NCI-H524 treated with DMSO at 0.1 percent for 48 hours (cell line): ENCODE data around the gene KRTAP10-1.
"Not testable (repeated sequence)": the region's sequence is repeated elsewhere in the genome, so short reads cannot be mapped to it uniquely, and the experiment has no call there.

ENCODE experiments used
- DNase-seq: peaks from one replicate; lab custom pipeline; 2025; lab: John Stamatoyannopoulos, UW

The KRTAP10-1 gene

DNA sequence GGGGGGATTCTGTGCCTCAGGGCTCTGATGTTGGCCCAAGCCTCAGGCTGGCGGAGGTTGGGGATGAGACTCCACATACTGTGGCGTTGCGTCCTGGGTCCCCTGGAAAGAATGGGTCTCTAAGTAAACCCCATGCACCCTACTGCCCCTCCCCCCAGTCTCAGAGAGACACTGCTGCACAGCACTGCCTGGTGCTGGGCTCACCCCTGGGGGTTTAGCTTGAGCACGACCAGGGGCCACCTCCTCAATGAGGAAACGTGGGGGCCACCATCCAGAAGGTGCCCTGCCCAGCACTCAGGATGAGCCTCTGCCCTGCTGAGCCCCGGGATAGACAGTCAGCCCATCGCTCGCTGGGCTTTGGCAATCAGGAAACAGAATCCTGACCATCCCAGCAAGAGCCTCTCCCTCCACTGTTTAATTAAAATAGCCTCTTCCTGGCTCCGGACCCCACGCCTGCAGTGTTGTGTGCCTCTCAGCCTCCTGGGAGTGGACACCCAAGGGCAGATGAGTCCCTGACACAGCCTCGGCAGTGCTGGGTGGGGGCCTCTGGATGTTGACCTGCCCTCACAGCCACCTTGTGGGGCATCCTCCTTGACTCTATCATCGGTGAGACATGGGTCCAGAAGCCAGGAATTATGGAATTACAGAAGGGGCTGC, 30.0 kb upstream of the KRTAP10-1 start:
- no peak for DNase-seq

DNA sequence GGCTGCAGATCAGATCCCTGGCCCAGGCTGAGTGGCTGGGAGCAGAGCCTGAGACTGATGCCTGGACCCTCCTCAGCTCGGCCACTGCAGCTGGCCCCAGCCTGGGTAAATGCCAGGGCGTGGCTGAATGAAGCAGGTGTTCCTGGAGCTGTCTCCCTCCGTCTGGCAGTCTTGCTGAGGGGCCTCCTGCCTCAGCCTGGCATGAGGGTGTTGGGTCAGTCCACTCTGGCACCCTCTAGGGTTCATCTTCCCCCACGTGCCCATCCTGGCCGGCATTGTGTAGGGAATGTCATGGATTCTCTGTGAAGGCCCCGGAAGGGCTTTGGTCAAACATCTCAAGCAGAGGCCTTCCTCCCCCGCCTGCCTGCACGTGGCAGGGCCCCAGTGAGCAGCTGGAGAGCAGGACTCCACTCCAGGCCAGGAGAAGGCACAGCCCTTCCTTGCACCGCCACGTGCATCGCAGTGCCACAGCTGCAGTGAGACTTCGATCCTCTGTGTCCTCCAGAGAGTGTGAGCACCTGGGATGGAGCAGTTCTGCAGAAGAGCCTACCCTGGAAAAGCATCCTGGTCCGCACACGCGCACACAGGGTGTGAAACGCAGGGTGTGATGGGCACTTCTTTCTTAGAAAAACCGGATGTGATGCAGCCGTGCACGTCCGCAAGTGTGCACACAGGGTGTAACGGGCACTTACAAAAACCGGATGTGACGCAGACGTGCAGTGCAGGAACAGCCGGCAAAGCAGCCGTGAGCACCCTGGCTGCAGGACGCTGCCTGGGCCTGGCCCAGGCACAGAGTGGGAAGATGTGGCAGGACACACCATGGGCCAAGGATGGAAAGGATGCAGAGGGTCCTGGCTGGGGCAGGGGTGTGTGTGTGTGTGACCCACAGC, 28.9 kb upstream of the KRTAP10-1 start:
- peak; percentile 29 for DNase-seq

DNA sequence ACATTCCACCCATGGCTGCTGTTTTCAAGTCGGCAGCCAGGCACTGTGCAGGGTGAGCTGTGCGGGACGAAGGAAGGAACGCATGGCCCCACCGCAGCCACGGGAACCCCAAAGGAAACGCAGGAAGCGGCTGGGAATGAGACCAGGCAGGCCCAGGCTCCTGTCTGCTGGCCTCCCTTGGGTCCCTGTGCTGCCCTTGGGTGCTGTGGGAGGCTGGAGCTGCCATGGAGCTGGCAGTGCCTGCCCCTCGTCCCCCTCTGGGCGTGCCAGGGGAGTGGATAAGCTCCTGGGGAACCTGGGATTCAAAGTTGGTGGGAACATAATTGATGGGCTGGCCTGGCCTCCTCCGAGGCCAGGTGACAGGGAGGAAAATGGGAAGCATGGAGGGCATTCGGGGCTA, 28.3 kb upstream of the KRTAP10-1 start:
- no peak for DNase-seq

DNA sequence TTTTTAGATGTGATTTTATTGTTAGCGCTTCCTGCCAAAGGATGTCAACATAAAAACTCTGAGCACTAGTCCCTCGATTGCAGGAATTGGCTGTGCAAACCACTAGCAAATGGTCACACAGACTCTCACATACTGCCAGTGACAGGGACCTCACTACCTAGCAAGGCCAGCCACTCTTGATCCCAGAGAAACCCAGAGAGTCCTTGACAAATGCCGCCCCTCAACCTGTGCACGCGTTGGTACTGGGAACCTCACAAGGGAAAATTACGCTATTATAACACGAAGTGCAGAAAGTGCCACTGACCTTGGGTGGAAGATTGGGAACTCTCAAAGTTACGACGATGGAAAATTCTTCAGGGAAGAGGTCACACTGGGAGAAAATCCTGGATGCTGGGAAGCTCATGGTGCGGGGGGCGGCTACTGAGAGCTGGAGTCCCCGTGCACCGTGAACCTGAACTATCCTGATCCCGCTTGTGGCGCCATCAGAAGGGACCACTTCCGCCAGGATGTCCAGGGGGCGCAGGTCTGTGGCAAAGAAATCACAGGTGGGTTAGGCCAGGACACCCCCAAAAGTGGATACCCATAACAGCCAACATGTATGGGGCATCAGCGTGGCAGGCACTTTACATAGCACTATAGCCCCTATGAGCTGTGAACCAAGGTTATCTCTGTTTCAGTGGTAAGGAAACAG, 27.6 kb upstream of the KRTAP10-1 start:
- no peak for DNase-seq

DNA sequence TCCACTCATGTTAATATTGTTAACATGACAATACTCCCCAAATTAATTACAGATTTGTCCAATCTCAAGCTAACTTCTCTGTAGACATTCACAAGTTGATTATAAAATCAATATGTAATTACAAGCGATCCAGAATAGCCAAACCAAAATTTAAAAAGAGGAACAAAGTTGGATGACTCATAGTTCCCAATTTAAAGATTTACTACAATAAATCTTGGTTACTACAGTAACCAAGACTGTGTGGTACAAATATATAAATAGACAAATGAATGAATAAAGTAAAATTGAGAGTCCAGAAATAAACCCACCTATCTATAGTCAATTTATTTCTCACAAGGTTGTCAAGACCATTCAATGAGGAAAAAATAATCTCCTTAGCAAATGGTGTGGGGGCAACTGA, 26.4 kb upstream of the KRTAP10-1 start:
- no peak for DNase-seq

DNA sequence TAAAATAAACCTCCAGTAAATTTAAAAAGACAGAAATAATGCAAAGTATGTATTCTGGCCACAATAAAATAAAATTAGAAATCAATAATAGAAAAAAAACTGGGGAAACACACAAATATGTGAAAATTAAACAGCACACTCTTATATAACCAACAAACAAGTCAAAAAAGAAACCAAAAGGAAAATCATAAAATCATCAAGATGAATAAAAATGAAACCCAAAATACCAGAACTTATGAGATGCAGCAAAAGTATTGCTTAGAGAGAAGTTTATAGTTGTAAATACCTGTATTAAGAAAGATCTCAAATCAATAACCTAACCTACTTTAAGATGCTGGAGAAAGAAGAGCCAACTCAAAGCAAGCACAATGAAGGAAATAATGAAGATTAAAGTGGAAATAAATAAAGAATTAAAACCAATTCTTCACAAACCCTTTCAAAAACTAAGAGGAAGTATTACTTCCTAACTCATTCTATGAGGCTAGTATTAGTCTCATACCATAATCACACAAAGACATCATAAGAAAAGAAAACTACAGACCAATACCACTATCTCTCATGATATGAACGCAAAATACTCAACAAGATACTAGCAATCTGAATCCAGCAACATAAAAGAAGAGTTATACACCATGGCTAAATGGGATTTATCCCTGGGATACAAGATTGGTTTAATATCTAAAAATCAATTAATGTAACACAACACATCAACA, 25.0 kb upstream of the KRTAP10-1 start:
- DNase-seq: no peak

DNA sequence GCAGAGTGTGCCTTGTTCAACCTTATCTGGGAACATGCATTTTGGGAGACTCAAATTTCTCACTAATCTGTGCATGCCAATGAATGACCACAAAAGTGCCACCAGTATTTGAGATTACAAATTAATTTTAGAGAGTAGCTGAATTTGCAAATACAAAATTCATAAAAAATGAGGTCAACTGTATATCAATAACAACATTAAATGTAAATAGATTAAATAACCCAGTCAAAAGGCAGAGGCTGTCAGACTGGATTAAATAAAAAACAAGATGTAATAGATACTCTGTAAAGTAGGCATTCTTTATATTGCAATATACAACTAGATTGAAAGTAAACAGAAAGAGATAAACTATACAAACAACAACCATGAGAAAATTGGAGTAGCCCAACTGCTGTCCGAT, 24.1 kb upstream of the KRTAP10-1 start:
- no peak for DNase-seq

DNA sequence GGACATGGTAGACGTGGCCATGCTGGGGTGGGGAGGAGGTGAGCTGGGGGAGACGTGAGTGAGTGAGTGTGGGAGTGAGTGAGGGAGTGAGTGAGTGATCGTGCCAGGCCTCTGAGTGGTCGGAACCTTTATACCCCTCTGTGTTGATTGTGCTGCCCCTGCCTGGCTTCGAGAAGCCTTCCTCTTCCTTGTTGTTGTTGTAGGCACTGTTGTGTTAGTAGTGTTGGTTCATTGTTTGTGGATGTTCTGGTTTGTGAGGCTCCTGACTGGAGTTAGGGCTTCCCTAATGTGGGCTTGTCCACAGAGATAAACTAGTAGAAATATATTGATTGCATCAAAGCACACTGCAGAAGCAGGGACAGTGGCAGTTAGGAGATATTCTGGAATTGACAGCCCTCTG, 18.7 kb upstream of the KRTAP10-1 start, which contains the start of gene KRTAP10-3:
Gene KRTAP10-3, minus strand, starts transcription at position 101 of the 400 bp plus-strand sequence. Its CDS starts 80 bp downstream, at position 21.
- DNase-seq: no peak

DNA sequence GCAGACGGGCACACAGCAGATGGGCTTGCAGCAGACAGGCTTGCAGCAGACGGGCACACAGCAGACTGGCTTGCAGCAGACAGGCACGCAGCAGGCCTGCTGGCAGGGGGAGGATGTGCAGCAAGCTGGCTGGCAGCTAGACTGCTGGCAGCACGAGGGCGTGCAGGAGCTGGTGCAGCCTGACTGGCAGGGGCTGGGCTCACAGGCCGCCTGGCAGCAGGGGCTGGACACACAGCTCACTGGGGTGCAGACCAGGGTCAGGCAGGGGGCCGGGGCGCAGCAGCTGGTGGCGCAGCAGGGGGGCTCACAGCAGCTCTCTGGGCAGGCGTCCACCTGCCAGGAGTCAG, 18.3 kb upstream of the KRTAP10-1 start:
- not testable (repeated sequence) for DNase-seq

DNA sequence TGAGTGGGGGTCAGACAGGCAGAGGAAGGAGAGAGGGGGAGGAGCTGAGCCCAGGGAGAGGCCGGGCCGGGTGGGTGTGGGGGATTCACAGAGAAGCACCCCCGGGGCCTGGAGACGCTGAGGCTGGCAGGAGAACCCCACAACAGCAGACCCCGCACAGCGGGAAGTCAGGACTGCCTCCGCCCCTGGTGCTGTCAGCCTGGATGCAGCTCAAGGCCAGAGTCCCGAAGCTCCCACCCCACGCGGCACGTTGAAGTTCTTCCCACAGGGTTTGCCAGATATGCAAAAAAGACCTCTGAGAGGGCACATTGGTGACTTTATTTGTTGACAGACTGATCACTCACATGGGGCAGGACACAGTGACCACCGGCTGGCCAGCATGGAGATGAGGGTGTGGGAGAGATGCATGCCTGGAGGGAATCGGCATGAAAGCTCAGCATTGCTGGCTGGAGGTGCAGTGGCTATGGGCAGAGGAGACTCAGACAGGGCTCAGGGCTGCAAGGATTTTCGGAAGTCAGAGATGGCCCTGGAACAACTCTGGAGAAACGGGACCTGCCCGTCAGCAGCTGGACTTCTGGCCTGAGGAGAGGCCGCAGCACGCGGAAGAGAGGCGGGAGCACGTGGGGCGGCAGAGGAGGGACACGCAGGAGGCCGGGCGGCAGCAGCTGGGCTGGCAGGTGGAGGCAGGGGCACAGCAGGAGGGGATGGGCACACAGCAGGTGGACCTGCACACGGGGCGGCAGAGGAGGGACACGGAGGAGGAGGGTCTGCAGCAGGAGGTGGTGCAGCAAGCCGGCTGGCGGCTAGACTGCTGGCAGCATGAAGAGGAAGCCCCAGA, 17.7 kb upstream of the KRTAP10-1 start:
- no peak for DNase-seq

DNA sequence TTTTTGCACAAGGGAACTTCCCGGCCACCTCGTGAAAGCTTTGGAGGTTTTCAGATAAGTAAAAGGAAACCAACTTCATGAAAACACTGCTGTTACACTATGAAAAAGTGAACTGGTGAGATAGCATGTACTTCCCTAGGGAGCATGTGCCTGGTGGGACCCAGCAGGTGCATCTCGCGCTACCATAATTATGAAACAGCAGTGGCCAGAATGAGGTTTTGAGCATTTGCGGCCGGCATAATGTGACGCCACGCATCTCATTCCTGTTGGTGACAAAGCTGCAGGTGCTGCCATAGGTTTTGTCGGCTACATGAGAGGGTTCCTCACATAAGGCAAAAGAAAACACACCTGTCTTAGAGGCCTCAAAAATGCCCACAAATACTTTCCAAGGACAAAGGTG, 16.9 kb upstream of the KRTAP10-1 start:
- DNase-seq: no peak

DNA sequence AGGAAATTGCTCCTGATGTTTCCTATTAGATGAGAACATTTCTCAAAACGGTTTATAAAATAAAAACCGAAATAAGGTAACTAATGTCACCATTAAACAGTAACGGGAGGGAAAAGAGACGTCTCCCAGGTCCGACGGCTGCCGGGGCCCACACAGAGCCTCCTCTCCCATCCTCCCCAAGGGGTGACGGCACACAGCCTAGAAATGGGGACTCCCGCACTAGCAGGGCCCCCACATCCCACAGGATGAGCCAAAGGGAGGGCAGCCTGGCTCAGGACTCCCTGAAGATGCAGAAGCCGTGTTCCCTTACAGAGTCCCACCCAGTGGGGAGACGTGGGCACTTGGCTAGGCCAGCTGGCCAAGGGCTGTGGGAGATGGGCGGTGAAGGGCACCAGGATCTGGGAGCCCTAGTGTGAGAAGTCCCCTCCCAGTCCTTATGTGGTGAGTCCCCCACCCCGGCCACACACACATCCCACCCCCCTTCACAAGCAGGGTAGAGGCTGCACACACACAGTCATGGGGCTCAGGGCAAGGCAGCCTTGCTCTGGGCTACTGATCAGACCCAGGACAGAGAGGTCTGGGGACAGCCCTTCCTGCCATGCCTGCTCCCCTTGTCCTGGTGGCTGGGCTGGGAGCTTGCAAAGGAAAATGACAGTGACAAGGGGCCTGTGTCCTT, 15.3 kb upstream of the KRTAP10-1 start:
- no peak for DNase-seq

DNA sequence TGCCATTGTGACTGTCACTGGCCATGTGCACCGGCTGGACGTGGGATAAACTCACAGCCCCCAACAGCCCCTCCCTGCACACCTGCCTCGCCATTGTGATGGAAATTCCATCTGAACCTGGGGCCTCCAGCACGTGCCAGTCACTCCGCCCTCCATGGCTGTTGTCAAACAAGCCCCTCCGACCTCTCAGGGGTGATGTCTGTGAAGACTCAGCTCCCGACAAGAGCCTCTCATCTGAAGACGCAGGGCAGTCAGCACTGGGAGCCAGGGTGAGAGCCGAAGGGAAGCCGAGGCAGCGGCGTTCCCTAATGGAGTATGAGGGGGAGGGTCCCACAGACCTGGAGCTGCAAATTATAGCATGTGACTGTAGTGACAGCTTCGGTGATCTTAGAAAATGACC, 12.7 kb upstream of the KRTAP10-1 start:
- no peak for DNase-seq

DNA sequence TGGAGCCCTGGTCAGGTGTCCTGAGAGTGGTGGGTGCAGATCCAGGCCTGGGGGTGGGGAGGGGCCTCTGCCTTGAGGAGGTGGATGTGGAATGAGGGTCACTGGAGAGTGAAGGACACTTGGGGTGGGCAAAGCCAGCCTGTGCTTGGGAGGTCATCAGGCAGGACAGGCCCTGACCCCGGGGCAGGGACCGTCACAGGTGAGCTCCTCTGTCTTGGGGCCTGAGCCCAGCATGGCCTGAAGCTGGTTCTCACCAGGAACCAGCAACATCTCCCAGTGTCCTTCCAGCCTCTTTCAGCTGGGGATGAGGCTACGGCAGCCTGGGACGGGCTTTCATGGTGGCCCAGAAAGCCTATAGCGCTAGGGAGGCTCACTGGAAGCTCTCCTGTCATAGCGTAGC, 12.1 kb upstream of the KRTAP10-1 start:
- DNase-seq: no peak

DNA sequence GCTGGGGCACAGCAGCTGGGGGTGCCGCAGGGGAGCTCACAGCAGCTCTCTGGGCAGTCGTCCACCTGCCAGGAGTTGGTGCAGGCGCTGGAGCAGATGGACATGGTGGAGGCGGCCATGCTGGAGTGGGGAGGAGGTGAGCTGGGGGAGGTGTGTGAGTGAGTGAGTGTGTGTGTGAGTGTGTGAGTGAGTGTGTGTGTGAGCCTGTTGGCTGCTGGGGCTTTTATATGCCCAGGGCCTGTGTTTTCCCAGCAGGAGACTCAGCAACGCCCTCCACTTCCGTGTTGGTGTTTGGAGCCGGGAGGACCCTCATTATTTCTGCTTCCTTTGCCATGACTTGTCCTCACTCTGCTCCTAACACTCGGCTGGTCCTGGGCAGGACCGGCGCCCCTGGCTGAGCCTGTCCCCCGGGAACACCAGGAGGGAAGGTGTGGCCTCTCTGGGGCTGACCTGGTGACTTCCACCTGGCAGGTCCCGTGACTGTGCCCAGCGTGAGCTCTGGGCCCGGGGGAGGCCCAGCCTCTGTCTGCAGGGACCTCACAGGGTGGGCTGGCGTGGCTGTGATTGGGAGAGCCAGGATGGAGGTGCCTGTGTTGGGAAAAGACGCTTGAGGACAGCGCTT, 11.5 kb upstream of the KRTAP10-1 start, which contains the start of gene KRTAP10-2:
Gene KRTAP10-2, minus strand, starts transcription at position 166 of the 622 bp plus-strand sequence. Its CDS starts 47 bp downstream, at position 119.
- no peak for DNase-seq

DNA sequence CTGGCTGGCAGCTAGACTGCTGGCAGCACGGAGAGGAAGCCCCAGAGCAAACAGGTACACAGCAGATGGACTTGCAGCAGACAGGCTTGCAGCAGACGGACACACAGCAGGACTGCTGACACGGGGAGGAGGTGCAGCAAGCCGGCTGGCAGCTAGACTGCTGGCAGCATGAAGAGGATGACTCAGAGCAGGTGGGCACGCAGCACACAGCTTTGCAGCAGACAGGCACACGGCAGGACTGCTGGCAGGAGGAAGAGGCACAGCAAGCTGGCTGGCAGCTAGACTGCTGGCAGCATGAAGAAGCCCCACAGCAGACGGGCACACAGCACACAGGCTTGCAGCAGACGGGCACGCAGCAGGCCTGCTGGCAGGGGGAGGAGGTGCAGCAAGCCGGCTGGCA, 10.8 kb upstream of the KRTAP10-1 start:
- no peak for DNase-seq

DNA sequence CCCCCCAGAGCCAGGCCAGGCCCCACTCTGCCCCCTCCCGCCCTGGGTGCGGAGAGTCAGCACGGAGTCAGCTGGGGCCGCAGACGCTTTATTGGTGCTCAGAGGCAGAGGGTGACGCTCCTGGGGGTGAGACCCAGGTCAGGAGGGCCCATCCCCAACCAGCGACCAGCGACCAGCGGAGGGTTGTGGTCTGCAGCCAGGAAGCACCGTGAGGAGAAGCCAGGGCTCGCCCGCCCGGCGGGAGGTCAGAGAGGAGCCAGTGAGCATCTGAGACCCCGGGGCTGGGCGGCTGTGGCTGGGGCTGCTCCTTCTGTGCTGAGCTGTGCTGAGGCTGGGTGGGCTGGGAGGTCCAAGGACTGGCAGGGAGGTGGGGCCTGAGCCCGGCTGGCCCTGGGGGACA, 10.3 kb upstream of the KRTAP10-1 start:
- not testable (repeated sequence) for DNase-seq

DNA sequence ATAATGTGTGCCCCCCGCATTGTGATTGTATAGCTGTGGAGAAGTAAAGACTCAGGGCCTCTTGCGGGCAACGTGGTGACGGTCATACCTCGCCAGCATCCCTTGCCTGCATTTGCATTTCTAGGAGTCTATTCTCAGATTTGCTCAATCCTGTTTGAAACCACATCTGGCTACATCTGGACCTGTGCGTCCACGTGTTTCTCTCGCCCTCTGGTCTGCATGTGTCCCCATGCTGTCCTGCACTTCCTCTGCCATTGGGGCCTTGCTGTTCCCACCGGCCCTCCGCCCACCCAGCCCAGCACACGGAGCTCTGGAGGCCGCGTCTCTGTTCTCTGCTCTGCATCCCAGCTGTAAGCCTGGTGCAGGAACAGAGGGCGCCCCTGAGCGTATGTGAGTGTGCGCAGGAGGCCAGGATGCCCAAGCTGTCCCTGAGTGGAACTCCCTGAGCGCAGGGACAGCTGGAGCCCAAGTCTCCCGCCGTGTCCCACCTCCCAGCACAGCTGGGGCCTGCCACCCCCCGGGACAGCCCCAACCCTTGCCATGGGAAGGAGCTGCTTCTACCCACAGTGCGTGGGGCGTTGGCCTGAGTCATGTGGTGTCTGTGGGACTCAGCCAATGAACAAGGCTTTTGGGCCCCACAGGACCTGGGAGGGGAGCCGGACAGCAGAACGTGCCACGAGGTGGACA, 9.7 kb upstream of the KRTAP10-1 start:
- DNase-seq: peak; percentile 53

DNA sequence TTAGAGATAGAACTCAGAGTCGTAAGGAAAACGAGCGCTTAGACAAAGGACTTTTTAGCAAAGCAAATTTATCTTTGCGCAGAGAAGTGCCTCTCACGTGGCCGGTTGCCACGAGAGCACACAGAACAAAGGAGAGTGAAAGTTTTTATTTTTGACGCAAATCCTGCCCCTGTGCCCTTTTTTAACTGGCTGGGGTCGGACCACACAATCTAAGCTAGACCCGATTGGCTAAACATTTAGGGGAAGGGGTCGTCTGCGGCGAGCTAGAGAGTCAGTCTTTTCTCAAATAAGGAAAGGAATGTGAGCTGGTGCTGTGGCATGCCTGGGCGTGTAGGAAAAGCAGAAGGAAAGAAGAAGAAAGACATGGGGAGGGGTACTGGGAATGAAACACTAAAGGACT, 8.9 kb upstream of the KRTAP10-1 start:
- DNase-seq: no peak

DNA sequence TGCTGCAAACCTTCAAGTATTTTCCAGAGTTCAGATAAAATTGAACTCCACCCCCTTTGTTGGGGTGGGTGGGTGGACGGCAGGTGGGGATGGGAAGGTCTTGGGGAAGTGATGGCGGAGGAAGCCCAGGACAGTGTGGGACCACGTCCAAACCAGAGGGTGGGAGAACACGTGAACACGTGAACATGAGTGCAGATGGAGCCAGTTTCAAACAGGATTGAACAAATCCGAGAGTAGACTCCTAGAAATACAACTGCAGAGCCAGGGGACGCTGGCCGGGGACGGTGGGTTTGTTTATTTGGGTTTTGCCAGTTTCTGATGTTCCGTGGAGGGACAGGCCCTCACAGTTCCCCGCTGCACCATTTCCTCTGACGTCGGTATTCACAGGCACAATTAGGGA, 8.4 kb upstream of the KRTAP10-1 start:
- DNase-seq: no peak
